ENCODE data around the gene HIPK4.
"Not testable (repeated sequence)": the region's sequence is repeated elsewhere in the genome, so short reads cannot be mapped to it uniquely, and the experiment has no call there.

The HIPK4 gene

GRCh38 chr19:40333083-40333482 is 56.9 kb downstream of the HIPK4 start:
- not testable (repeated sequence) for DNase-seq

- DNase-seq, result no peak
These were observed 57.3 kb downstream of the HIPK4 start for GRCh38 chr19:40332669-40333068.

GRCh38 chr19:40331052-40331451 is 58.9 kb downstream of the HIPK4 start:
- no peak for DNase-seq

Measured in NCI-H146 (cell line).